Subcutaneous adipose tissue (tissue), 4 donors: ENCODE data around the gene TEX35. TPM values are rescaled to one million over a fixed set of nuclear protein-coding genes. Genes with fewer than 3 reads are reported as not detected.

Source experiments
- CTCF ChIP-seq: fragments of 450-650 bp; IDR thresholded peaks from one replicate; pipeline ENCODE4 v1.5.1; 2016; ENCODE audit warnings: low read depth, mild to moderate bottlenecking, control low read depth, antibody characterized with exemption, moderate library complexity
- total RNA-seq, 4 donors: library from RNA; depleted of rRNA; stranded (reverse); fragments of >200 nt; gene quantifications; one replicate each; pipeline ENCODE4 v1.1.0, GENCODE V29; 2016

TEX35 gene
- total RNA-seq, 4 donors from 2014 or later = not detected

GRCh38 chr1:178537382-178538090, 24.6 kb downstream of the TEX35 start:
- no peak for TF ChIP-seq CTCF

GRCh38 chr1:178538192-178538916, 25.4 kb downstream of the TEX35 start:
- no peak for TF ChIP-seq CTCF

GRCh38 chr1:178539291-178539690, 26.4 kb downstream of the TEX35 start:
- TF ChIP-seq CTCF = no peak

GRCh38 chr1:178540204-178540603, 27.3 kb downstream of the TEX35 start:
- TF ChIP-seq CTCF = no peak

- TF ChIP-seq CTCF = no peak
These were observed 27.7 kb downstream of the TEX35 start for GRCh38 chr1:178540646-178541045.

- TF ChIP-seq CTCF = no peak
These were observed 28.5 kb downstream of the TEX35 start for GRCh38 chr1:178541379-178541778.

- no peak for TF ChIP-seq CTCF
These were observed 29.1 kb downstream of the TEX35 start for GRCh38 chr1:178541829-178542553.
